ENCODE measurements around the gene EPB41L2. TPM values are rescaled to one million over a fixed set of nuclear protein-coding genes. Genes with fewer than 3 reads are reported as not detected.

Gene EPB41L2
- total RNA-seq, 3 donors from 2014 or later (not counting 1 experiment from before 2014, with no cell fraction given): 6.8 to 11.4 (median 11.0) TPM

GRCh38 chr6:130826442-130827246, 236.4 kb downstream of the EPB41L2 start:
- H3K9me3 Mint-ChIP-seq: no peaks in the 10 kb centered on the region
- no peak overlapping the region for H3K27ac ChIP-seq (ENCODE audit: low read length)
- H3K27me3 ChIP-seq (ENCODE audit: control insufficient read depth, insufficient read depth, low read length): no peaks in the 10 kb centered on the region
- H3K4me3 ChIP-seq (ENCODE audit: low read length): no peak overlapping the region
- no peaks in the 10 kb centered on the region for H3K9me3 ChIP-seq (ENCODE audit: control insufficient read depth, insufficient read depth, low read length)
- TF ChIP-seq CTCF (IDR thresholded peaks at IDR 0.05): no peak
- DNase-seq (no peak), ATAC-seq (no peak)
- H3K27me3 Mint-ChIP-seq (ENCODE audit: low read depth in 2 of 2): no peaks in the 10 kb centered on the region
- H3K36me3 ChIP-seq (ENCODE audit: control insufficient read depth, insufficient read depth, low read length): no peaks in the 10 kb centered on the region
- no peaks in the 10 kb centered on the region for H3K4me1 ChIP-seq (ENCODE audit: control insufficient read depth, insufficient read depth, low read length)
- no peak overlapping the region for H3K27ac Mint-ChIP-seq
- peaks cover 0 to 5% of the 10 kb centered on the region in 2 donors for H3K4me1 Mint-ChIP-seq
- intact Hi-C loops (cut with micrococcal nuclease): no loop called here
- 94% methylated on average over 4 of the region's 4 CpGs for WGBS (ENCODE audit: insufficient coverage)
- H3K4me3 Mint-ChIP-seq: no peak overlapping the region
- no peaks in the 10 kb centered on the region for H3K36me3 Mint-ChIP-seq

GRCh38 chr6:130825772-130826441, 237.1 kb downstream of the EPB41L2 start:
- no peak for TF ChIP-seq CTCF (IDR thresholded peaks at IDR 0.05)
- no peaks in the 10 kb centered on the region for H3K36me3 Mint-ChIP-seq
- ATAC-seq (peak in 1 of 3 donors; percentile 45), DNase-seq (no peak)
- no peaks in the 10 kb centered on the region for H3K27me3 ChIP-seq (ENCODE audit: control insufficient read depth, insufficient read depth, low read length)
- intact Hi-C loops (cut with micrococcal nuclease): no loop called here
- no peaks in the 10 kb centered on the region for H3K9me3 Mint-ChIP-seq
- H3K27me3 Mint-ChIP-seq (ENCODE audit: low read depth in 2 of 2): no peaks in the 10 kb centered on the region
- H3K4me1 Mint-ChIP-seq: peaks cover 0 to 5% of the 10 kb centered on the region in 2 donors
- no peak overlapping the region for H3K27ac Mint-ChIP-seq
- H3K9me3 ChIP-seq (ENCODE audit: control insufficient read depth, insufficient read depth, low read length): no peaks in the 10 kb centered on the region
- no peaks in the 10 kb centered on the region for H3K4me1 ChIP-seq (ENCODE audit: control insufficient read depth, insufficient read depth, low read length)
- H3K27ac ChIP-seq (ENCODE audit: low read length): no peak overlapping the region
- 85% methylated on average over 3 of the region's 3 CpGs for WGBS (ENCODE audit: insufficient coverage)
- H3K36me3 ChIP-seq (ENCODE audit: control insufficient read depth, insufficient read depth, low read length): no peaks in the 10 kb centered on the region
- H3K4me3 ChIP-seq (ENCODE audit: low read length): no peak overlapping the region
- H3K4me3 Mint-ChIP-seq: no peak overlapping the region

DNA sequence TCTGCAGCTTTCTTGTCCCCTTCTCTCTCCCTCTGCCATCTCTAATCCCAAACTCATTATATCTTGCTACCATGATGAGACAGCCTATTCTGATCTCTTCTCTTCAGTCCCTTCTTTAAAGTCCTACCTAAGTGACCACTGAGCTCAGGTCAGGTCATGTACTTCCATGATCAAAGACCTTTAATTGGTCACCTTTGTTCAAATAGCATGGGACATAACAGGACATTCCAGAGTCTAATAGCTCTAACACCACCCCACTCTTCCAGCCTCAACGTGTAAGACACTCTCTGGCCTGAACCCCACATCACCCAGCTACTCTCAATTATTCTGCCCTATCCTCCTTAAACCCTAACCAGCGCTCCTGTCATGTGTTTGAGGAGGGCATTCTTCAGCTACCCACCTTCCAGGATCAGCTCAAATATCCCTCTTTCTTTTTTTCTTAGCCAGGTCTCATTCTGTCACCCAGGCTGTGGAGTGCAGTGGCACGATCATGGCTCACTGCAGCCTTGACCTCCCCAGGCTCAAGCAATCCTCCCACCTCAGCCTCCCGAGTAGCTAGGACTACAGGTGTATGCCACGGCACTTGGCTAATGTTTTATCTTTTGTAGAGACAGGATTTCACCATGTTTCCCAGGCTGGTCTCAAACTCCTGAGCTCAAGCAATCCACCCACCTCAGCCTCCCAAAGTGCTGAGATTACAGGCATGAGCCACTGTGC, 237.9 kb downstream of the EPB41L2 start:
- H3K27me3 Mint-ChIP-seq (ENCODE audit: low read depth in 2 of 2): no peaks in the 10 kb centered on the region
- no peak overlapping the region for H3K4me3 Mint-ChIP-seq
- Histone ChIP-seq H3K9me3 (ENCODE audit: control insufficient read depth, insufficient read depth, low read length) (no peaks in the 10 kb centered on the region), H3K27ac (ENCODE audit: low read length) (no peak overlapping the region), H3K4me1 (ENCODE audit: control insufficient read depth, insufficient read depth, low read length) (no peaks in the 10 kb centered on the region), H3K36me3 (ENCODE audit: control insufficient read depth, insufficient read depth, low read length) (no peaks in the 10 kb centered on the region), H3K4me3 (ENCODE audit: low read length) (no peak overlapping the region), H3K27me3 (ENCODE audit: control insufficient read depth, insufficient read depth, low read length) (no peaks in the 10 kb centered on the region)
- H3K9me3 Mint-ChIP-seq: no peaks in the 10 kb centered on the region
- intact Hi-C loops (cut with micrococcal nuclease): no loop called here
- DNase-seq (no peak), ATAC-seq (no peak)
- 91% methylated on average over 5 of the region's 5 CpGs for WGBS (ENCODE audit: insufficient coverage)
- no peak overlapping the region for H3K27ac Mint-ChIP-seq
- no peaks in the 10 kb centered on the region for H3K36me3 Mint-ChIP-seq
- TF ChIP-seq CTCF (IDR thresholded peaks at IDR 0.05): no peak
- H3K4me1 Mint-ChIP-seq: peaks cover 0 to 5% of the 10 kb centered on the region in 2 donors

Measured in natural killer cell (primary cell).